GM12878 (cell line): ENCODE results near the gene FADD. TPM values are rescaled to one million over a fixed set of nuclear protein-coding genes. Genes with fewer than 3 reads are reported as not detected.

ENCODE experiments used
- ATAC-seq: fragments of 200-7000 bp; cut with Tn5 transposase; 3 replicates; pipeline ENCODE4 v1.9.1; 2020; ENCODE audit warnings: mild to moderate bottlenecking, moderate library complexity
- BruUV-seq: library from RNA; stranded (reverse); fragments of 400-500 nt; replicated peaks from 2 replicates; lab custom pipeline; 2021; lab: Mats Ljungman, UMichigan
- CTCF ChIA-PET: fragments of 300-600 bp; sonication (Branson Sonifier 250); formaldehyde crosslinking; extraction: SDS; loops from one replicate; lab custom pipeline; 2021; ENCODE audit warnings: inconsistent platforms; lab: Yijun Ruan, JAX
- POLR2A ChIA-PET: fragments of 350-600 bp; formaldehyde crosslinking; extraction: SDS; loops from one replicate; lab custom pipeline; 2021; ENCODE audit warnings: inconsistent platforms; lab: Charles Lee
- RAD21 ChIA-PET: fragments of 300-600 bp; sonication (Branson Sonifier 250); formaldehyde crosslinking; loops from one replicate; lab custom pipeline; 2023; ENCODE audit warnings: antibody characterized with exemption; ENCODE audit not compliant: unreplicated experiment; lab: Charles Lee
- SMC1A ChIA-PET: fragments of 300-600 bp; sonication (Branson Sonifier 250); formaldehyde crosslinking; loops from one replicate; lab custom pipeline; 2023; ENCODE audit not compliant: unreplicated experiment, uncharacterized antibody; lab: Charles Lee
- DNase-seq: peaks from one replicate; pipeline ENCODE4 v3.0.0-alpha.2; 2011; ENCODE audit warnings: low read depth, low spot score
- FAIRE-seq: peaks from 3 replicates; lab custom pipeline; 2011; peaks lifted over from hg19 to GRCh38; lab: Jason Lieb, UNC
- H2AFZ ChIP-seq: 2 replicates; pipeline ENCODE4 v1.6.0; 2011; ENCODE audit warnings: low read depth, low read length, control low read depth; ENCODE audit not compliant: control insufficient read depth
- H3K27ac ChIP-seq: 2 replicates; pipeline ENCODE4 v1.5.1; 2011; ENCODE audit warnings: control low read depth; ENCODE audit not compliant: control insufficient read depth, insufficient read depth
- H3K27me3 ChIP-seq, 2 experiments: replicated peaks in 1 of 2; 2 replicates each; pipeline versions ENCODE4 v1.6.0 to v1.6.1; 2011; ENCODE audit warnings: low read length in 1 of 2; ENCODE audit not compliant: control insufficient read depth in 2 of 2, insufficient read depth in 2 of 2
- H3K36me3 ChIP-seq, 2 experiments: 2 replicates each; pipeline ENCODE4 v1.5.1; 2011; ENCODE audit warnings: low read length in 1 of 2; ENCODE audit not compliant: control insufficient read depth in 2 of 2, insufficient read depth in 2 of 2
- H3K4me1 ChIP-seq: 2 replicates; pipeline ENCODE4 v1.6.1; 2011; ENCODE audit warnings: mild to moderate bottlenecking, low read length, moderate library complexity, mixed read lengths; ENCODE audit not compliant: control insufficient read depth, insufficient read depth
- H3K4me2 ChIP-seq: 2 replicates; pipeline ENCODE4 v1.6.0; 2011; ENCODE audit warnings: control low read depth; ENCODE audit not compliant: control insufficient read depth, insufficient read depth
- H3K4me3 ChIP-seq: fragments of 200-600 bp; sonication (generic); 2 replicates; pipeline ENCODE4 v1.5.1; 2016
- H3K79me2 ChIP-seq: 2 replicates; pipeline ENCODE4 v1.6.0; 2011; ENCODE audit warnings: low read length; ENCODE audit not compliant: control insufficient read depth, insufficient read depth
- H3K9ac ChIP-seq: 2 replicates; pipeline ENCODE4 v1.8.0; 2011; ENCODE audit warnings: low read length, control low read depth, mixed read lengths; ENCODE audit not compliant: control insufficient read depth, insufficient read depth
- H3K9me3 ChIP-seq: replicated peaks from 3 replicates; pipeline ENCODE4 v1.5.1; 2011; ENCODE audit warnings: mild to moderate bottlenecking, low read length; ENCODE audit not compliant: control insufficient read depth, insufficient read depth
- H4K20me1 ChIP-seq: 2 replicates; pipeline ENCODE4 v1.6.0; 2011; ENCODE audit not compliant: control insufficient read depth, insufficient read depth
- CBX3 ChIP-seq: fragments of 200-600 bp; sonication (generic); IDR thresholded peaks from 2 replicates; pipeline ENCODE4 v1.6.1; 2016; ENCODE audit warnings: low read depth, borderline replicate concordance
- HDGF ChIP-seq: fragments of 450-650 bp; IDR thresholded peaks from 2 replicates; pipeline ENCODE4 v1.6.1; 2016; ENCODE audit warnings: antibody characterized with exemption
- PAX5 ChIP-seq: IDR thresholded peaks from 2 replicates; pipeline ENCODE4 v1.6.1; 2011; ENCODE audit warnings: low read depth, low read length, borderline replicate concordance
- PRDM15 ChIP-seq: fragments of 450-650 bp; formaldehyde crosslinking; IDR thresholded peaks from 2 replicates; pipeline ENCODE4 v1.4.0; 2020; ENCODE audit warnings: mild to moderate bottlenecking, moderate library complexity
- SMC3 ChIP-seq: IDR thresholded peaks from 2 replicates; pipeline ENCODE4 v1.6.1; 2011; ENCODE audit warnings: low read length, improper control_type of control experiment, borderline replicate concordance
- YY1 ChIP-seq: IDR thresholded peaks from 2 replicates; pipeline ENCODE4 v1.6.1; 2011; ENCODE audit warnings: low read depth, mild to moderate bottlenecking, low read length
- ZNF592 ChIP-seq: fragments of 450-650 bp; IDR thresholded peaks from 2 replicates; pipeline ENCODE4 v1.6.1; 2017; ENCODE audit warnings: mild to moderate bottlenecking, moderate library complexity
- WGBS: methylation state at CpG from one replicate; pipeline ENCODE4 v1.1.6; 2016; ENCODE audit warnings: low lambda C conversion rate; ENCODE audit not compliant: insufficient replicate concordance, insufficient coverage; ENCODE audit errors: missing lambda C conversion rate; 5-methylcytosine and 5-hydroxymethylcytosine counted together
- in situ Hi-C: fragments of 300-500 bp; cut with MboI; formaldehyde crosslinking; loops from 9 replicates; pipeline ENCODE4 v1.14.3; 2018; ENCODE audit warnings: mixed read lengths
- intact Hi-C: fragments of 100-400 bp; cut with micrococcal nuclease; formaldehyde crosslinking; loops from one replicate; pipeline ENCODE4 v1.14.2; 2022; ENCODE audit not compliant: unreplicated experiment
- polyA plus RNA-seq, 11 experiments: library from polyadenylated mRNA; depleted of rRNA in 4 of 11; unstranded in 6 of 11; stranded (reverse) in 5 of 11; fragments of >200 nt; fragmentation: Nextera tagmentation in 4 of 11; fragmentation: Illumina TruSeq in 1 of 11; extraction: Ambion mirVana in 4 of 11; extraction: Trizol in 1 of 11; gene quantifications; 1 replicate in 1 of 11; 2 replicates in 10 of 11; pipeline versions ENCODE4 v1.2.1 to v1.2.3, GENCODE V29; 2011 to 2016; ENCODE audit warnings: inconsistent platforms in 2 of 11, missing spikeins in 2 of 11, low read depth in 1 of 11
- total RNA-seq, 4 experiments: library from RNA; depleted of rRNA in 3 of 4; stranded (reverse); fragments of >200 nt in 3 of 4; fragmentation: Illumina TruSeq in 1 of 4; extraction: Trizol in 1 of 4; gene quantifications; 2 replicates each; pipeline versions ENCODE4 v1.2.1 to v1.2.3, GENCODE V29; 2013 to 2021

The FADD gene
- total and polyA plus RNA-seq, 10 of the 15 experiments (the other 5 are each of a cell fraction or from before 2014, with no cell fraction given) = 0.32 to 38.7 (median 21.8) TPM

GRCh38 chr11:70220136-70220535 lies 17.0 kb downstream of the FADD start (continued):
- no peak for TF ChIP-seq PRDM15 (CRISPR knock-in tag)

- Histone ChIP-seq H3K4me1 (no peaks in the 10 kb centered on the region), H3K27me3 (peaks cover 0 to 2% of the 10 kb centered on the region in 2 experiments; a peak in 3 of 4 replicates), H3K79me2 (no peaks in the 10 kb centered on the region), H4K20me1 (no peaks in the 10 kb centered on the region), H2AFZ (no peak overlapping the region), H3K27ac (no peak overlapping the region), H3K4me2 (no peak overlapping the region), H3K36me3 (no peaks in the 10 kb centered on the region), H3K4me3 (no peak overlapping the region), H3K9me3 (no peaks in the 10 kb centered on the region; the same call in 2 of the 3 replicates), H3K9ac (no peak overlapping the region)
- ChIA-PET RAD21 (no interaction called here), POLR2A (interaction anchor here (0.6 kb wide), 1 partner anchor 252 kb away, joined by 4 read pairs; no protein-coding TSS in a partner anchor), CTCF (no interaction called here), SMC1A (interaction anchor here (0.6 kb wide), 2 partner anchors 20 to 137 kb away, joined by 3 read pairs; no protein-coding TSS in a partner anchor)
- intact Hi-C loops = no loop called here
- DNase-seq = no peak
- 30% methylated on average over 1 of the region's 1 CpG for WGBS
- no peak for ATAC-seq
- no peak for FAIRE-seq
- in situ Hi-C loops = no loop called here
- BruUV-seq = no TSS peak
- TF ChIP-seq YY1 (no peak), SMC3 (no peak), PRDM15 (CRISPR knock-in tag) (no peak), HDGF (no peak), ZNF592 (no peak), PAX5 (no peak), CBX3 (no peak)
Observed at GRCh38 chr11:70220920-70221319, 17.8 kb downstream of the FADD start.
